ENCODE measurements around the gene ATG4A. TPM values are rescaled to one million over a fixed set of nuclear protein-coding genes. Genes with fewer than 3 reads are reported as not detected.

ATG4A gene
- total and polyA plus RNA-seq, 9 of the 15 experiments (the other 6 are each of a cell fraction or from before 2014, with no cell fraction given) = 7.3 to 24.5 (median 16.6) TPM

DNA sequence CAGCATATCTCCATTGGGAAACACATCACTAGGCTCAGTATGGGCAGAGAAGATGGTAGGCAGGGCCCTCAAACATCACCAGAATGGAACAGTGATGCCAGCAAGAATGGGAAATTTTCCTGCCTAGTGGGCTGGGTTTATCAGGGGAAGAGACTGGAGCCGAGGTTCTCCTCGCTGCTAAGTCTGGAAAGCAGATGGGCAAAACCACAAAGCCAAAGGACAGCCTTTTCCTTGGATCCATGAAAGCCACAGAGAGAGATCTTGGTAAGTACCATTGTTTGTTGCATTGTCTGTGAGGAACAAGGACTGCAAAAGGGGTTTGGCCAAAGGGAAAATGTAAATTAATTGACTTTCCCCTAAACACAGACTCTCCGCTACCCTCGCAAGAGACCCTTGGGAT, 80.1 kb downstream of the ATG4A start (continued):
- TF ChIP-seq ZMIZ1 (IDR thresholded peaks at IDR 0.05; ENCODE audit: low read depth in 2 of 2, low read length in 2 of 2) (no peak), MNT (conservative IDR thresholded peaks at IDR 0.05) (no peak), NFIX (CRISPR knock-in tag; IDR thresholded peaks at IDR 0.05; ENCODE audit: low read depth) (no peak), CBX2 (IDR thresholded peaks at IDR 0.05; ENCODE audit: insufficient read depth, low read length, poor library complexity, severe bottlenecking) (no peak), LCOR (CRISPR knock-in tag; IDR thresholded peaks at IDR 0.05) (no peak)

GRCh38 chrX:108173874-108174273, 82.3 kb downstream of the ATG4A start:
- no peak for DNase-seq (ENCODE audit: extremely low read depth in 1 of 4, low spot score in 3 of 4)
- ChIA-PET CTCF (ENCODE audit: low intra/inter-chr PET ratio) (no interaction called here), POLR2A (interaction anchor here (0.6 kb wide), 1 partner anchor 194 kb away, joined by 3 read pairs; no protein-coding TSS in a partner anchor)
- TF ChIP-seq POLR2AphosphoS5 (IDR thresholded peaks at IDR 0.05; ENCODE audit: control insufficient read depth, insufficient read depth, low read depth, low read length) = no peak
- TF ChIP-seq, protein P1, sequence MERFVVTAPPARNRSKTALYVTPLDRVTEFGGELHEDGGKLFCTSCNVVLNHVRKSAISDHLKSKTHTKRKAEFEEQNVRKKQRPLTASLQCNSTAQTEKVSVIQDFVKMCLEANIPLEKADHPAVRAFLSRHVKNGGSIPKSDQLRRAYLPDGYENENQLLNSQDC (CRISPR knock-in tag; IDR thresholded peaks at IDR 0.05) = no peak
- Histone ChIP-seq H3K79me2 (ENCODE audit: control insufficient read depth, insufficient read depth, low read length) (no peaks in the 10 kb centered on the region), H3K4me3 (no peak overlapping the region), H3K9ac (ENCODE audit: insufficient read depth in 1 of 2, low read depth in 2 of 2, low read length in 2 of 2) (no peak overlapping the region), H3K27ac (ENCODE audit: extremely low read depth, low read depth, low read length) (no peak overlapping the region), H3K36me3 (ENCODE audit: control insufficient read depth, insufficient read depth, low read length) (no peaks in the 10 kb centered on the region), H3K27me3 (ENCODE audit: control insufficient read depth in 2 of 2, insufficient read depth in 2 of 2, low read length in 2 of 2) (peaks cover 0 to 11% of the 10 kb centered on the region in 2 experiments; a peak in 1 of 5 replicates), H3K4me1 (replicated peaks in 1 of 2; ENCODE audit: control insufficient read depth in 2 of 2, insufficient read depth in 2 of 2, low read length in 2 of 2) (no peaks in the 10 kb centered on the region; a peak in 1 of 5 replicates), H4K20me1 (replicated peaks; ENCODE audit: control insufficient read depth, insufficient read depth, low read length) (no peaks in the 10 kb centered on the region), H3K9me1 (ENCODE audit: control insufficient read depth, insufficient read depth, low read length) (no peaks in the 10 kb centered on the region), H3K4me2 (ENCODE audit: insufficient read depth, low read length) (no peak overlapping the region), H2AFZ (ENCODE audit: low read depth, low read length) (no peak overlapping the region), H3K9me3 (replicated peaks; ENCODE audit: control insufficient read depth, insufficient read depth, low read depth, low read length) (no peaks in the 10 kb centered on the region)
- BruUV-seq (replicated peaks) = no TSS peak
- no peak for ATAC-seq
- intact Hi-C loops (cut with micrococcal nuclease) (no loop called here), in situ Hi-C loops (cut with MboI) (no loop called here)
- WGBS (ENCODE audit: insufficient coverage, low coverage, missing lambda C conversion rate) = 0% methylated on average over 3 of the region's 3 CpGs
- no peak for FAIRE-seq

Measured in K562 (cell line).